HG03378 (cell line): ENCODE results near the gene LRRC42.
"Not testable (repeated sequence)": the region's sequence is repeated elsewhere in the genome, so short reads cannot be mapped to it uniquely, and the experiment has no call there.

Experiments used
- ATAC-seq: cut with Tn5 transposase; IDR thresholded peaks from one replicate; pipeline ENCODE4 v1.9.1; 2021; ENCODE audit warnings: mild to moderate bottlenecking, moderate library complexity; ENCODE audit not compliant: unreplicated experiment

The LRRC42 gene

DNA sequence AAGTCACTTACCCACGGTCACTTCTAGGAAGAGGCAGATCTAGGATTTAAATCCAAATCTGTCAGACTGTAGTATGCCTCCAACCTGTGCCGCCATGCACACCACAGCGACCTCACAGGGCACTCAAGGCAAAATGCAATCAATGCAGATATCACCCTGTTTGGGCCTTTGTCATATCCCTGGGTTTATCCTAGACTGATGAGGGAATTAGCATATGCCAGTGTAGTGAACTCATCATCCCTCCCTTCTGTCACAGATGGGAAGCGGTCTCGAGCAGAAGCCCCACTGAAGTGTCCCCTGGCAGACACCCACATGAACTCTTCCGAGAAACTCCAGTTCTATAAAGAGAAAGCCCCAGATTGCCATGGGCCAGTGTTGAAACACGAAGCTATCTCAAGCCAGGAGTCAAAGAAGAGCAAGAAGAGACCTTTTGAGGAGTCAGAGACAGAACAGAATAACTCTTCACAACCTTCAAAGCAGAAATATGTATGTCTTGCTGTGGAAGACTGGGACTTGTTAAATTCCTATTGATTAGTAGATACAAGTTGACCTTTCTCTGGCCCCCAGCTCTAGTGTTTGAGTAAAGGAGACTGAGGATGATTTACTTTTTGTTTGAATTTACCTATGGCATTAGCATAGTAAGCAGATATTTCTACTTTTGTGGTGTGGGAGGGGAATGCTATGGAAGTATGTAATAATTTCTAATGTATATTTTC lies 21.4 kb downstream of the LRRC42 start:
- ATAC-seq = no peak

DNA sequence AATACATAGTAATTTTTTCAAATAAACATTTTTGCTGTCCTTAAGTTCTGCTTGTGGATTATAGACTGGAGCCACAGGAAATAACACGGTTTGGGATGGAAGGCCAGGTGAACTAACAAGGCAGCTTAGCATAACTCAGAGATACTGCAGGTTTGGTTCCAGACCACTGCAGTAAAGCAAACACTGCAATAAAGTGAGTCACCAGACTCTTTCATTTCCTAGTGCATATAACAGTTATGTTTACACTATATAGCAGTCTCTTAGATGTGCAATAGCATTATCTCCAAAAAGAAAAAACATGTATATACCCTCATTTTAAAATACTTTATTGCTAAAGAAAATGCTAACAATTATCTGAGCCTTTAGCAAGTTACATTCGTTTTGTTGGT lies 22.0 kb downstream of the LRRC42 start:
- ATAC-seq = no peak

- ATAC-seq = not testable (repeated sequence)
These were observed 23.2 kb downstream of the LRRC42 start for GRCh38 chr1:53969323-53969722.

GRCh38 chr1:53971718-53972117 lies 25.6 kb downstream of the LRRC42 start:
- ATAC-seq = no peak

DNA sequence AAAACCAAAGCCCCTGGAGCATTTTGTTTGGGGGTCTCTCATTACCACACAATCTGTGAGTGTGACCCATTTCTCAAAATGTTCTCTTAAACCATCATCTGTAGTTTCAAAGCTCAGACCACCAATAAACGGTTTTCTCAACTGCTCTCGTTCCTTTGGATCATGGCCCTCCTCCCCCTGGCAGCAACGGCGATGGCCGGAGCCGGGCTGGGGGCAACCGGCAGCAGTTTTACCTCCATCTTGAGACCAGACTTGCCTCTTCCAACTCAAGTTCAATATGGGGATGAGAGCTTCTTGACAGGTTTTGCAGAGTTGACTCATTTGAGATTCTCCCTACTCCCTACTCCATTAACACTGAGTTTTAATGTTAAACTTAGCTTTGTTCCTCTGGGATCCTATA lies 29.7 kb downstream of the LRRC42 start:
- ATAC-seq = no peak

DNA sequence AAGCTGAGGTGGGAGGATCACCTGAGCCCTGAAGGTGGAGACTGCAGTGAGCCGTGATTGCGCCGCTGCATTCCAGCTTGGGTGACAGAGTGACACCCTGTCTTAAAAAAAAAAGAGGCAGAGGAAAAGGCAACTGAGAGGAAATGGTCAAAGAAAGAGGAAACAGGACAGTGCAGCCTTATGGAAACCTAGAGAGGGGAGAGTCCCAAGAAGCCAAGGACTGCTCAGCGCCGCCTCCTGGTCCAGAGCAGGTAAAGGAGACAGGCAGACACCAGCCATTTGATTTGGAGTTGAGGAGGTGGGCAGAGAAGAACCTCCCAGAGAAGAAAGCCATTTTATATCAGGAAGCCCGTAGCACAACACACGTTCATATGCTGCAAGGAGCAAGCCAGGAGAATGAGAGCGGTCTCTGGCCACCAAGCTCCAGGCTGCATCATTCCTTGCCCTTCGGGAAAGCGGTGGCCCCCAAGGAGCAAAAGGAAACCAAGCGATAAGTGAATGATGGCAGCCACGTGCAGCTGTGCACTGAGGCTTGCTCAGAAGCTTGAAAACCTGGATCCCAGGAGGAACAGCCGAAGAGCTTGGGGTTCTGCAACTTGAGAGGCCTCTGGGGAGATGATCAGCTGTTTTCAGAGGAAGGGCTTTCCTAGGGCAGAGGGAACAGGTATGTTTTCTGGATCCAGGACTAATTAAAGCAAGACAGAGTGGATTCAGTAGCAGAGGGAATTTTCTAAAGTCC lies 33.7 kb downstream of the LRRC42 start:
- ATAC-seq = no peak

GRCh38 chr1:53981220-53981619 lies 35.1 kb downstream of the LRRC42 start:
- no peak for ATAC-seq

GRCh38 chr1:53982034-53982762 lies 36.0 kb downstream of the LRRC42 start:
- ATAC-seq = no peak

DNA sequence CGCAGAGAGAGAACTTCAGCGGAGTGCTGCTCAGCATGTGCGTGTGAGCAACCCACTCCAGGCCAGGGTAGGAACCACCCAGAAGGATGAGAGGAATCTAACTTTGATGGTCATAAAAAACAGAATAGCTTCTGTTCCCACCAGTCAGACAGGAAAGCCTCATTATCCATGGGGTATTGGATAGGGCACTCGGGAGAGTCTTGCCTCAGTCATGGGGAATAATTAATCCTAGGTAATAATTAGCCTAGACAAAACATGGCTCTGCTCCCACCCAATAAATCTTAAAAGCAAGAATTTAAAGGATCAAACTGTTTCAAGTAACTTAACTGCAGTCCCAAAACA lies 36.6 kb downstream of the LRRC42 start:
- ATAC-seq = no peak

GRCh38 chr1:53984726-53985125 lies 38.6 kb downstream of the LRRC42 start:
- no peak for ATAC-seq

- no peak for ATAC-seq
These were observed 40.3 kb downstream of the LRRC42 start for GRCh38 chr1:53986458-53986857.

DNA sequence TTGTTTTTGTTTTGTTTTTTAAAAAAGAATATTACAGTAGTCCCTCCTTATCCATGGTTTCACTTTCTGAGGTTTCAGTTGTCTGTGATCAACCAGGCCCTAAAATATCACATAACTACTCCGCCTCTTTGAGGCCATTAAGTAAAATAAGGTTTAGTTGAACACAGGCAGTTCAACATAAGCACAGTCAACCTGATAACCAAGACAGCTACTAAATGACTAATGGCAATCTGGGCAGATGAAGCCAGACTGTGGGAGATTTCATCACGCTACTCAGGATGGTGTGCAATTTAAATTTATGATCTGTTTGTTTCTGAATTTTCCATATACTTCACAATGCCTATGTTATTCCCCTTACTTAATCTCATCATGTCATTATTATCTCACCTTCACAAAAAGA lies 41.7 kb downstream of the LRRC42 start:
- ATAC-seq = no peak

DNA sequence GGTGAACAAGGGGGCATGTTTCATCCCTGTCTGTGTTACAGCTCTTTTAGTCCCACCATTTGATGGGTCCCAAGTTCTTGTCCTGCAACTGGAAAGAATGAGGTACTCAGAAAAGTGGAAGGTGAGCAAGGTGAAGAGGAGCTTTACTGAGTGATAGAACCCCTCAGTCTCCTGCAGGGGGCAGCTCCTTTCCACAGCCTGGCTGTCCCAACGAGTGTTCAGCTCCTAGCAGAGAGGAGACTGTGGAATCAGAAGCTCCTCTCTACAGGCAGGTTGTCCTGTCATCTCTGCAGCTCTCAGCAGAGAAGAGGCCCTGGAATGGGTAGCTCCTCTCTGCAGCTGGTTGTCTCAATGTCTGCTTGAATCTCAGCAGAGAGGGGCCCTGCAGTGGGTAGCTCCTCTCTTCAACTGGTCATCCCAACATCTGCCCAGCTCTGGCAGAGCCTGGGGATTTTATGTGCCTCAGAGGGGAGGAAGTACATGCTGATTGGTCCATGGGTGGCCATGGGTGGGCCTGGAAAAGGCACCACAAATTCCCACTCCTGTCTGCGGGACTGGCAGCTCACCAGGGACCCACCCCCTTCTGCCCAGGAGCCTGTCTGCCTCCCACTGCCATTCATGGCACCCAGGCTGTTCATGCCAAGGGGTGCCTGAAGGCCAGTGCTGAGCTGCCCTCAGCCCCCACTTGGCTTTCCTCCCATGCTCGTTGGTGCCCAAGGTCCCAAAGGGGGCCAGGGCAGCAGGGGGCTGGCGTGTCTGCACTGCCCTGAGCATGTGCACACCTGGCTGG lies 46.1 kb downstream of the LRRC42 start:
- ATAC-seq = no peak

GRCh38 chr1:53994516-53994915 lies 48.4 kb downstream of the LRRC42 start:
- ATAC-seq = not testable (repeated sequence)

- no peak for ATAC-seq
These were observed 49.5 kb downstream of the LRRC42 start for GRCh38 chr1:53995683-53996082.

DNA sequence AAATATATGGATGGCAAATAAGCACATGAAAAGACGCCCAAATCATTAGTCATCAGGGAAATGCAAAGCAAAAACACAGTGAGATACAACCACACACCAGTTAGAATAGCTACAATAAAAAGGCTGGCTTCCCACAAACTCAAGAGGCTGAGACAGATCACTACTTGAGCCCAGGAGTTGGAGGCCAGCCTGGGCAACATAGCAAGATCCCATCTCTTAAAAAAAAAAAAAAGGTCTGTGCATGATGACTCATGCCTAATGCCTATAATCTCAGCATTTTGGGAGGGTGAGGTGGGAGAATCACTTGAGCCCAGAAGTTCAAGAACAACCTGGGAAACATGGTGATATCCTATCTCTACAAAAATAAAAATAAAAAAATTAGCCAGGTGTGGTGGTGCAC lies 52.1 kb downstream of the LRRC42 start:
- ATAC-seq = no peak

DNA sequence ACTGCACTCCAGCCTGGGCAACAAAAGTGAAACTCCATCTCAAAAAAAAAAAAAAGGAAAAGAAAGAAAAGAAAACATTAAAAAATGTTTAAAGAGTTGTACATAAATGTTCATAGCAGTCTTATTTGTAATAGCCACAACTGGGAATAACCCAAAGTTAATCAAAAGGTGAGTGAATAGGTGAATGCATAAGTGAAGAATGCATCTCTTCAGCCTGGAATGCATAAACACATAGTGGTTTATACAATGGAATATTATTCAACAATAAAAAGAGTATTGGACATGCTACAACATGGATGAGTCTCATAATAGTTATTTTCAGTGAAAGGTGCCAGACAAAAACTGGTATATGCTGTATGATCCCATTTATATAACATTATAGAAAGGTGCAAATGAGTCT lies 53.8 kb downstream of the LRRC42 start:
- ATAC-seq = no peak

- ATAC-seq = no peak
These were observed 55.4 kb downstream of the LRRC42 start for GRCh38 chr1:54001591-54001990.

DNA sequence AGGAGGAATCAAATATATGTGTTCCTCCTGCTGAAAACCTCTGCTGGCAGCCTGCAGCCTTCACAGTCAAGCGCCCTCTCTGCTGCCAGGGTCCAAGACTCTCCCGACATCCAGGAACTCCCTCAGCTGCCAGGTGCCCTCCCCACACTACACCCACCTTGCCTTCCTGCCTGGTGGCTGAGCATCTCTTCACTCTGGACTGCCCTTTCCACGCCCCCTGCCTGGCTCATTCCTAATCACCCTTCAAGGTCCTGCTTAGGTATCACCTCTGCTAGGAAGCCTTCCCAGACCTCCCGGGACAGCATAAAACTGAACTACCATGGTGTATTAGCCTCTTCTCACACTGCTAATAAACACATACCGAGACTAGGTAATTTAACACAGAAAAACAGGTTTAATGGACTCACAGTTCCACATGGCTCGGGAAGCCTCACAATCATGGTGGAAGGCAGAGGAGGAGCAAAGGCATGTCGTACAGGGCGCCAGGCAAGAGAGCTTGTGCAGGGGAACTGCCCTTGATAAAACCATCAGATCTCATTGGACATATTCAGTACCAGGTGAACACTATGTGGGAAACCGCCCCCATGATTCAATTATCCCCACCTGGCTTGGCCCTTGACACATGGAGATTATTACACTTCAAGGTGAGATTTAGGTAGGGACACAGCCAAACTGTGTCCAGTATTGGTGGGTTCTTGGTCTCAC lies 56.5 kb downstream of the LRRC42 start:
- no peak for ATAC-seq

DNA sequence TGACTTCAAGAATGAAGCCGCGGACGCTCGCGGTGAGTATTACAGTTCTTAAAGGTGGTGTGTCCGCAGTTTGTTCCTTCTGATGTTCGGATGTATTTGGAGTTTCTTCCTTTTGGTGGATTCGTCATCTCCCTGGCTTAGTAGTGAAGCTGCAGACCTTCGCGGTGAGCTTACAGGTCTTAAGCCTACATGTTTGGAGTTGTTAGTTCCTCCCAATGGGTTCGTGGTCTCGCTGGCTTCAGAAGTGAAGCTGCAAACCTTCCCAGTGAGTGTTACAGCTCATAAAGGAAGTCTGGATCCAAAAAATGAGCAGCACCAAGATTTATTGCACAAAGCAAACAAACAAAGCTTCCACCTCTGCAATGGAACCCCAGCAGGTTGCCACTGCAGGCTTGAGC lies 57.1 kb downstream of the LRRC42 start:
- ATAC-seq = no peak
